ENCODE data around the gene NHLRC4.
A peak's percentile ranks its signal among the peaks of the same experiment; 100 is the strongest.

Gene NHLRC4

DNA sequence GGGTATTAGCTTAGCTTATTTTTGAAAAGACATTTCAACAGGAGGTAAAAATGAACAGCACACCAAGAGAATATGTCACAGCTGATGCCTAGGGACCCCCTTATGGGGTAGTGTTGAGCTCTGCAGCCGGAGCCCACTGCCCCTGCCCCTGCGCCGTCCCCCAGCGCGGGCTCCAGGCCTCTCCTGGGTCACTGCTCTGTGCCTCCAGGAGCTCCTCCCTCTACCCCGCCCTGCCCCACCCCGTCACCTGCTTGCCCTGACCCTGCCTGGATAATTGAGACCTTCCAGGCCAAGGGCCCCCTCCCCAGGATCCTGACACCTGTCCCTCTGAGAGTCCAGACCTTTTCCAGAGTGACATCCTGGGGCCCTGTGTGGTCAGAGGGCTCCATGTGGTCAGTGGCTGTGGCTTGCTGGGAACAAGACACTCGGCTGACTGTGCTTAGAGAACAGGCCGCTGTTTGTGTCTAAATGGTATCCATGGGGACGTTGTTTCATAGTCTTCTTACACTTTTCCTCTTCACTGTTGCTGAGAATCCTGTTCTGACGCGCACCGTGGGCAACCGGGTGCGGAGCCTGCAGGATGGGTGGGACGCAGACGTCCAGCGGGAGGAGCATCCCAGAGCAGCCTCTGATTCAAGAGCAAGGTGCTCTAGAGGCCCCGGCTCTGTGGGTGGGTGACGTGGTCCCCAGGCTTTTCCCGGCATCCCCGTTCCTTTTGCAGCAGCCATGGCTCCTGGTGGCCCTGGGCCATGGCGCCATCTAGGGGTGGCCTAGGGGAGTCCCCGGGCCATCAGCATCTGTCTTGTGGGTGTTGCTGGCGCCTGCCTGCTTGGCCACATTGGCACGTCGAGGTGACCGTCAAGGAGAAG lies 43.9 kb downstream of the NHLRC4 start:
- peaks cover 21% of the 10 kb centered on the region for H3K4me1 Mint-ChIP-seq
- no peaks in the 10 kb centered on the region for H3K9me3 Mint-ChIP-seq
- peak; percentile 51 to 62 for DNase-seq
- ATAC-seq: peak; percentile 73
- peak overlapping the region in 1 of 2 donors; percentile 40 for H3K27ac Mint-ChIP-seq
- H3K4me3 Mint-ChIP-seq: no peak overlapping the region
- H3K27me3 Mint-ChIP-seq: no peaks in the 10 kb centered on the region

DNA sequence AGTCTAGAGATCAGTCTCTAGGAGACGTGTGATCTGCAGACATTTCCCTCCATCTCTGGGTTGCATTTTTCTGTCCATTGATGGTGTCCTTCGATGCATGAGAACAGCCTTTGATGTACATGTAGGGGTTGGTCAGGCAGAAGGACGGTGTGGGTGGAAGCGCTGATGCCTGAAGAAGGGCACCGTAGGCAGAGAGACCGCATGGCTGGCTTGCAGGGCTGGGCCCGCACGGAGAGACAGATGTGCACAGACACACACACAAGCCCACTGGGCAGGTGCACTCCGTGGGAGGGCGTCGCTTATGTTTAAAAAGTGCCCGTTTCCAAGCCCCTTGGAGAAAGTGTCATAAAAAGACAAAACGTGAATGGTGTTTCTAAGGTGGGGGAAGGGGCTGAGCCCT lies 48.3 kb downstream of the NHLRC4 start:
- Mint-ChIP-seq H3K4me1 (peaks cover 5% of the 10 kb centered on the region), H3K27me3 (no peaks in the 10 kb centered on the region), H3K9me3 (no peaks in the 10 kb centered on the region), H3K4me3 (no peak overlapping the region), H3K27ac (no peak overlapping the region)
- ATAC-seq: no peak
- DNase-seq: no peak

DNA sequence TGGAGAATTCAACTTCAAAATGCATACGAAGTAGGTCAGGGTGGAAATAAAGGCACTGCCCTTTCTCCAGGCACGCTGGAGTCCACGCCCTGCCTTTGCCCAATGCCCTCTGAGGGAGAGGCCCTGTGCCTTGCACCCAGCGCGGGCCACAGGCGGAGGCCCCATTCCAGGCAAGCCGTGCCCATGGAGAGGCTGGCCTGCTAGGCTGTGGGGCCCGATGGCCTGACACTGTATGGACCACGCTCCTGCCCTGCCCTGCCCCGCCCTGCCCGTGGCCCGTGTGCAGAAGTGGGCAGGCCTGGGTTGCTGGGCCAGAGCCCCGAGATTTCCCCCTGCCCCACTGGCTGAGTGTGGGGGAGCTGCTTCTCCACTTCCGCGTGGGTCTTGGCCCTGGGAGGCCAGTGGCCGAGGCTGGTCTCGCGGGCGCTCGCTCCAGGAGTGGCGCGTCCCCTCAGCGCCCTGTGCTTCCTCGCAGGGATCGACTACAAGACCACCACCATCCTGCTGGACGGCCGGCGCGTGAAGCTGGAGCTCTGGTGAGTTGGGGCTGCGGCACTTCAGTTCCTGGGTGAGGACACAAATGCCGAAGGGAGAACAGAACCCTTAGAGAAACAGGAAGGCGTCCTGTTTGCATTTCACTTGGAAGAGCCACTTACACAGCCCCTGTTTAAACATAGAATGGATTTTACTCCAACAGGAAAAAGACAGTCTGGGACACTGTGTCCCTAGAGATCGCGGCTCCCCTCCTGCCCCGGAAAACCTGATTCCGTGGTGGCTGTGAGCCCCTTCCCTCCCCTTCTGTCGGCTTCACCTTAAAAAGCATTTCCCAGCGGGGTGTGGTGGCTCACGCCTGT lies 50.2 kb downstream of the NHLRC4 start:
- DNase-seq: no peak
- H3K4me1 Mint-ChIP-seq: peaks cover 5% of the 10 kb centered on the region
- H3K4me3 Mint-ChIP-seq: no peak overlapping the region
- no peaks in the 10 kb centered on the region for H3K27me3 Mint-ChIP-seq
- no peaks in the 10 kb centered on the region for H3K9me3 Mint-ChIP-seq
- peak overlapping the region in 1 of 2 donors; percentile 27 for H3K27ac Mint-ChIP-seq
- no peak for ATAC-seq

DNA sequence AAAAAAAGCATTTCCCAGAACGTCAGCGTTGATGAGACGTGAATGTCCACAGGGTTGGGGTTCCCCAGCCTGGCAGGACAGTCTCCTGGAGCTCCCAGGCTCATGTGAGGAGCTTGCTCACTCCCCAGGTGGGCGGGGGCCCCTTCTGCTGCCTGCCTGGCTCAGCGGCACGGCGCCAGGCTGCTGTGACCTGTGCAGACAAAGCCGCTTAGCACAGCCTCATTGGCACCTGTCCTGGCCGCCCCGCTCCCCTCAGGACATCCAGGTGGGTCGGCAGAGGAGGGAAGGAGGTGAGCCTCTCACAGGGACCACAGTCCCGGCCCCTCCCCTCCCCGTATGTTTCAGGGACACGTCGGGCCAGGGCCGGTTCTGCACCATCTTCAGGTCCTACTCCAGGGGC lies 51.0 kb downstream of the NHLRC4 start:
- peaks cover 5% of the 10 kb centered on the region for H3K4me1 Mint-ChIP-seq
- H3K9me3 Mint-ChIP-seq: no peaks in the 10 kb centered on the region
- H3K4me3 Mint-ChIP-seq: no peak overlapping the region
- DNase-seq (no peak), ATAC-seq (no peak)
- no peak overlapping the region for H3K27ac Mint-ChIP-seq
- no peaks in the 10 kb centered on the region for H3K27me3 Mint-ChIP-seq
